Chondrocyte (in vitro differentiated cells): Measurements from ENCODE around the gene CD200R1. TPM values are rescaled to one million over a fixed set of nuclear protein-coding genes. Genes with fewer than 3 reads are reported as not detected.

ENCODE experiments used
- DNase-seq: peaks from one replicate; pipeline ENCODE4 v3.0.0; 2021; ENCODE audit warnings: mixed read lengths, low spot score
- H3K27ac Mint-ChIP-seq: one replicate; pipeline ENCODE4 v1.8.0; 2021; ENCODE audit warnings: mild to moderate bottlenecking, moderate library complexity, mixed read lengths; ENCODE audit not compliant: unreplicated experiment
- H3K27me3 Mint-ChIP-seq: 2 replicates; pipeline ENCODE4 v1.8.0; 2021; ENCODE audit warnings: low read depth, mixed read lengths
- H3K36me3 Mint-ChIP-seq: 2 replicates; pipeline ENCODE4 v1.8.0; 2021; ENCODE audit warnings: low read depth, mixed read lengths
- H3K4me1 Mint-ChIP-seq: 2 replicates; pipeline ENCODE4 v1.8.0; 2021; ENCODE audit warnings: low read depth, mild to moderate bottlenecking, mixed read lengths
- H3K4me3 Mint-ChIP-seq: one replicate; pipeline ENCODE4 v1.8.0; 2021; ENCODE audit warnings: mild to moderate bottlenecking, moderate library complexity, mixed read lengths; ENCODE audit not compliant: unreplicated experiment
- H3K9me3 Mint-ChIP-seq: 2 replicates; pipeline ENCODE4 v1.8.0; 2021; ENCODE audit warnings: low read depth, mixed read lengths
- CTCF ChIP-seq: fragments of 200-600 bp; sonication (generic); IDR thresholded peaks from 2 replicates; pipeline ENCODE4 v1.5.0; 2021; ENCODE audit warnings: antibody characterized with exemption, mild to moderate bottlenecking, moderate library complexity
- total RNA-seq: library from RNA; stranded (reverse); gene quantifications from 3 replicates; pipeline ENCODE4 v1.2.1, GENCODE V29; 2021

Gene CD200R1
- total RNA-seq, 1 donor from 2014 or later: not detected

DNA sequence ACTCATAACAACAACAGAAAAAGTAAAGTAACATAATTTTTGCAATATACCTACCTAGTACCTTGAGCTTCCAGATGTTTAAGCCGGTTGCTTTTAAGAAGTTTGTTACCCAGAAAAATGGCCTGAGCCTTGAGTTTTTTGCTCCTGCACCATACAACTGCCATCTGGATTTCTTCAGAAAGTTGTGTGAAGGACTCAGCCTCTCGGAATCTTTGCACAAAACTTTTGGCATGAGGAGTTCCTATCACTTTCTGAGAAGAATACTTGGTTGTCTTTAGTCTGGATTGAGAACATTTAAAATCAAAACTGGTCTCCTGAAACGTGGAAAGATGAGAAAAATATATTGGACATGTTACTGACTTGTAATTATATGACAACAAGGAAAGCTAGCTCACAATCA, 33.2 kb upstream of the CD200R1 start:
- Mint-ChIP-seq H3K9me3 (no peaks in the 10 kb centered on the region), H3K36me3 (peaks cover 13% of the 10 kb centered on the region), H3K27me3 (no peaks in the 10 kb centered on the region), H3K4me1 (no peaks in the 10 kb centered on the region), H3K27ac (no peak overlapping the region), H3K4me3 (no peak overlapping the region)
- no peak for DNase-seq
- TF ChIP-seq CTCF: no peak

DNA sequence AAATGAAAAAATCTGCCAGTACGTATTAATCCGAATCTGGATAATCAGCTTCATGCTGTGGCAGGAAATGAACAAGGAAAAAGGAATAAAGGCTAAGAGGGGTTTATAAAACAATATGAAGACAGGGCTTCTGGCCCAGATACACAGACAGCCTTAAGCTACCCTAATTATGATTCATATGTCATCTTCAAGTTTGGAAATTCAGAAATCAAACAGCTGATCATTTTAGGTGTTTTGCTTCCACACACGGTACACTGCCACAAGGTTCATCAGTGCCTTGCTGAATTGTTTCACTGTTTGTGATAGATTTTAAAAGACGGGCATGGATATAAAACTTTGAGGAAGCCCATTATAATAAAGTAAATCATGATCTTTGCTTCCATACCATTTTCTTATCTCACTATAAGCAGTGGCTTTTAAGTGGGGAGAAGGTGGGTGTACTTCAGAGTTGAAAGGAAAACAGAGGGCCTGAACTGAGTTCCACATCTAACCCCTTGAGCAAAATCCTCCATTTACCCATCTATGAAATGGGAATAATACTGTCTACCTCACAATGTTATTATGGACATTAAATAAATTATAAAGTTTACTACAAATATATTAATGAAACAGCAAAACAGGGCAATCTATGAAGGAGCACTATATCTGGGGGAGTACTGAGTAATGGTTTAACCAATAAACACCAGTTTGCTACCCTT, 31.6 kb upstream of the CD200R1 start:
- TF ChIP-seq CTCF: no peak
- Mint-ChIP-seq H3K27ac (no peak overlapping the region), H3K36me3 (peaks cover 8% of the 10 kb centered on the region), H3K4me1 (no peaks in the 10 kb centered on the region), H3K9me3 (no peaks in the 10 kb centered on the region), H3K27me3 (no peaks in the 10 kb centered on the region), H3K4me3 (no peak overlapping the region)
- no peak for DNase-seq

DNA sequence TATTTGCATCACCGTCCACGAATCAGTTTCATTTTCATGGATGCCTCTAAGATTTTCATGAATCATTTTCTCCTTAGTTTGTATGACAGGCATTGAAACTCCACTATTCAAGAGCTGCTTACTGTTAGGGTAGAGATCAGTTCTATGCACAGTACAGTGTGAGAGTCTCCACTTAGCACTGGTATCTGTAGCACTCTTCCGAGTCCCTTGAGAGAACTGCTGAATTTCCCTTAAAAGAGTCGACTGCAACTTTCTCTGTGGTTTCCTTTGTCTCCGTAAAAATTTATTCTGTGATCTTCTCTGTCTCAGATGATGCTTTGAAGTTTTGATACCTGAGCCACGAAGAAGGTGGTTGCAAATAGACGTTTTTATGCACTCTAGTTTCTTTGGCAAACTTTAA, 30.7 kb upstream of the CD200R1 start:
- no peak for DNase-seq
- no peaks in the 10 kb centered on the region for H3K9me3 Mint-ChIP-seq
- H3K27ac Mint-ChIP-seq: no peak overlapping the region
- H3K27me3 Mint-ChIP-seq: no peaks in the 10 kb centered on the region
- peaks cover 11% of the 10 kb centered on the region for H3K36me3 Mint-ChIP-seq
- no peaks in the 10 kb centered on the region for H3K4me1 Mint-ChIP-seq
- H3K4me3 Mint-ChIP-seq: no peak overlapping the region
- TF ChIP-seq CTCF: no peak

DNA sequence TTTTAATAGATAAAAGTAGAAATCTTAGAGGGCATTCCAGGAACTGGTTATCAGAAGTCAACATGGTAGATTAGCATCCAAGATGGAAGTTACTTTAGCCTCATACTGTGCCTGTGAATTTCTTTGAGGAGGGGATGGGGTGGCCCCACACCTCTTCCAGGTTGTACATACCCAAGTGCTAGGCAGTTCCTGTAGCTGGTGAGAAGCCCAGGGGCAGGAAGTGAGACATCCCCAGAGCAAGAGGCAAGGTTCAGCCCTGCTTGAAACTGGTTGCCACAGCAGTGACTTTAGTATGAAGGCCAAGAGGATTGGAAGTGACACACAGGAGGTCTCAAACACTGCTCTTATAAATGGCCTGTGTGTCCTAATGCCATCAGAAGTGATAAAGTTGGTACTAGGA, 27.8 kb upstream of the CD200R1 start:
- DNase-seq: no peak
- H3K27ac Mint-ChIP-seq: no peak overlapping the region
- H3K27me3 Mint-ChIP-seq: no peaks in the 10 kb centered on the region
- no peak overlapping the region for H3K4me3 Mint-ChIP-seq
- no peak for TF ChIP-seq CTCF
- peaks cover 2% of the 10 kb centered on the region for H3K4me1 Mint-ChIP-seq
- H3K9me3 Mint-ChIP-seq: no peaks in the 10 kb centered on the region
- H3K36me3 Mint-ChIP-seq: peaks cover 15% of the 10 kb centered on the region

- no peak for TF ChIP-seq CTCF
- DNase-seq: no peak
- Mint-ChIP-seq H3K27me3 (no peaks in the 10 kb centered on the region), H3K4me3 (no peak overlapping the region), H3K4me1 (peaks cover 9% of the 10 kb centered on the region), H3K27ac (no peak overlapping the region), H3K36me3 (peaks cover 15% of the 10 kb centered on the region), H3K9me3 (no peaks in the 10 kb centered on the region)
Measured at GRCh38 chr3:113002037-113002436, 27.1 kb upstream of the CD200R1 start.
